G401.6 (cell line): ENCODE measurements around the gene MANSC4.
"Not testable (repeated sequence)": the region's sequence is repeated elsewhere in the genome, so short reads cannot be mapped to it uniquely, and the experiment has no call there.

Experiments
- FAIRE-seq: peaks from 2 replicates; lab custom pipeline; 2012; peaks lifted over from hg19 to GRCh38; lab: Jason Lieb, UNC

Gene MANSC4

DNA sequence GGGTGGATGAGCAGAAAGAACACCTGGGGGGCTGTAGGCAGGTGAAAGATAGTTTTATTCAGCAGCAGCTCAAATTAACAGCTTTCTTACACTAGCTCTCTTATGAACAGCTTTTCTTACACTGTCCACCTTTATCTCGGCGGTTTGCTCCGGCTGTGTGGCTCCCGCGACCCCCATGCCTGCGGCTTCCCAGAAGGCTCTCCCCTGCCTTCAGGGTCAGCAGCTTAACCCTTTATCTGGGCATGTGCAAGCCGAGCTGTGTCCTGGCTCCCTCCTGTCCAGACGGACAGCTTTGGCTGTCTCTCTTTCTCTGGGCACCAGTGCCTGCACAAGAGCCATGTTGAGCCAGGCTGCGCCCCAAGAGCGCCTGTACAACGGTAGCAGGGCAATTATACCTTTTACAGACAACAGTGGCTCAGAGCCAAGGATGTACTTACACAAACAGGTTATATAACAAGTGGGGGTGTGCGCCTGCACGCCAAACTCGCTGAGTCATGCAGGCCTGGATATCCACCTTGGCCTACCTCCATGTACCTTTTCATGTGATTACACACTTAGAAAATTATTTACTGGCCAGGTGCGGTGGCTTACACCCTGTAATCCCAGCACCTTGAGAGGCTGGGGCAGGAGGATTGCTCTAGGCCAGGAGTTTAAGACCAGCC lies 28.5 kb downstream of the MANSC4 start:
- no peak for FAIRE-seq

DNA sequence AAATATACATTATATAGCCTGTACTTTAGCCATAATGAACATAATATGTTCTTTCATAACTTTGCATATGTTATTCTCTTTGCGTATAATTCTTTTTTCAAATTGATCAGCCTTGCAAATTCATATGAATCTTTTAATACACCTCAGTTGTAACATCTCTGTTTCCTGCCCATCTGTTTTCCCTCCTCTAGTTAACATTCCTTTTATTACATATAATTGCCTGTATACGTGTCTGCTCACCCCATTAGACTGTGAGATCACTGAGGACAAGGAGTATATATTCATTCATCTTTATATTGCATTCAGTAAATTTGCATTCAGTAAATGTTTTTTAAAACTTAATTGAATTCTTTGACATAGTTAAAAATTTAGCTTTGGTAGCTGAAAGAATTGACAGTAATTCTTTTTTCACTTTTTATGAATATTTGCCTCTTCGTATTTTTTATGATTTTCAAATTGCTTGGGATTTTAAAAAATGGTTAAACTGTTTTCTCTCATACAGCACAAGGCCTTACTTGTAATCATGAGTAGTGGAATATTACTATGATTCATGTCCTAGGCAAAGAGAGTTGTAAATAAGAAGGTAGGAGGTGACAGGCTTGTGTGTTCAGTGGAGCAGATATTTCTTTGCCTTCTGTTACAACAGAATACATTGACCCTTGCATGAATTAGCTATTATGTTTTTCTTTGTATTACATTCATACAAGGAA lies 32.8 kb downstream of the MANSC4 start:
- FAIRE-seq = peak; percentile 61

DNA sequence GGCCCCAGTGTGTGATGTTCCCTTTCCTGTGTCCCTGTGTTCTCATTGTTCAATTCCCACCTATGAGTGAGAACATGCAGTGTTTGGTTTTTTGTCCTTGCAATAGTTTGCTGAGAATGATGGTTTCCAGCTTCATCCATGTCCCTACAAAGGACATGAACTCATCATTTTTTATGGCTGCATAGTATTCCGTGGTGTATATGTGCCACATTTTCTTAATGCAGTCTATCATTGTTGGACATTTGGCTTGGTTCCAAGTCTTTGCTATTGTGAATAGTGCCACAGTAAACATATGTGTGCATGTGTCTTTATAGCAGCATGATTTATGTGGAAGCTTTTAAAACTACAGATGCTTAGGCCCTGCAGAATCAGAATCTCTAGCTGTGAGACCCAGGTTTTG lies 34.3 kb downstream of the MANSC4 start:
- FAIRE-seq = not testable (repeated sequence)

DNA sequence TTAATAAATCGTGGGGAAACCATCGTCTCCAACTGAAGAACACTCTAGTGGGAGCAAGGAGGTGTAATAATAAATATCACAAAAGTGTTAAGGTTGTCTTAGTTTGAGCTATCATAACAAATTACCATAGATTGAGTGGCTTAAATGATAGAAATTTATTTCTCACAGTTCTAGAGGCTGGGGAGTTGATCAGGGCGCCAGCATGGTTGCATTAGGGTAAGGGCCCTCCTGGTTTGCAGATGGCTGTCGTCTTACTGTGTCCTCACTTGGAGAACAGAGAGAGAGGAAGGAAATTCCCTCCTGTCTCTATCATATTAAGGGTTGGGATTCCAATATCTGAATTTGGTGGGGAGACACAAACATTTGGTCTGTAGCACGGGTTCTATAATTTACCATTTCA lies 36.4 kb downstream of the MANSC4 start:
- no peak for FAIRE-seq

DNA sequence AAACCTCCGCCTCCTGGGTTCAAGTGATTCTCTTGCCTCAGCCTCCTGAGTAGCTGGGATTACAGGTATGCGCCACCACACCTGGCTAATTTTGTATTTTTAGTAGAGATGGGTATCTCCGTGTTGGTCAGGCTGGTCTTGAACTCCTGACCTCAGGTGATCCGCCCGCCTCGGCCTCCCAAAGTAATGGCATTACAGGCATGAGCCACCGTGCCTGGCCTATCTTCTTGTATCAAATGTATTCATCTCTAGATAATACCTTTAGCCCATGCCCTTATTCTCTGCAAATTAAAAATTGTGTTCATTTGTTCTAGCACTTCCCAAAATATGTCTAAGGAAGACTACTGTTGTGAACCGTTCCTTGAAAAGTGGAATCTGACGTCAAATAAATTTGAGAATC lies 45.7 kb downstream of the MANSC4 start:
- FAIRE-seq = not testable (repeated sequence)

DNA sequence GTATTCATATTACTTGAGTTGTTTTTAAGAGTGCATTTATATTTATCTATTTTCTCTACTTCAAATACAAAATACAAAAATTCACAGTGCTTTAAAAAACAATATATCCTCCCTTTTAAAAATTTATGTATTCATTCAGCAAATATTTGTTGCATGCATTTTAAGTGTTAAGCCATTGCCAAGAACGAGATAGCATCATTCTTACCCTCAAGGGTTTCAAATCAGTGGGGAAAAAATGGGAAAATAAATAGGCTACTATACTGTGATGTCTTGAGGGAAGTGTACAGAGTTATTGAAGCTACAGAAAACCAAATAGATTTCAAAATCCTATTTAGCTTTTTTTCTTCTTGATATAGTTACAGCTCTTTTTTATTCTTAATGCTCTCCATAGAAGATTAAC lies 46.2 kb downstream of the MANSC4 start:
- FAIRE-seq = peak; percentile 60

DNA sequence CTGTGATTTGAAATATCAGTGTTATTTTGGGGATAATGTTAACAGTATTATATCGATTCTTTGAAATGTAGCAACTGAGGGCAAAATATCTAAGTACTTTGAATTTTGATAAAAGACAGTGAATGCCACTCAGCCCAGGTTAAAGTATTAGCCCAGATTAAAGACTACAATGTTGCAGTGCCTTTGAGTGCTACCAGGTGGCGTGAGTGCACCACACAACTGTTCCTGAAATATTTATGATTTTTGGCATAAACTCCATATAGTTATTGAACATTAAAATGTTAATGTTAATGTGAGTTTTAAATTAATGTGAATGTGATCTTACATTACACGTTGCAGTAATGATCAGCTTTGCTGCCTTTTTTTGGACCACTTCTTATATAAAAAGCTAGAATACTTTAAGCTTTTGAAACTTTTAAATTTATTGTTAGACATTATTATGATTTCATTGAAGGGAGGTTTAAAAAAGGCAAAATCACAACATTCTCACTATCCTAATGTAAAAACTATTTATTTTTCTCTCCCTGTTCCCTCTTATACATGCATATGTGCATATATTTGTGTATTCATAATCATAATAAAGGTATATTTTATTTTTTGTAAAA lies 46.9 kb downstream of the MANSC4 start:
- FAIRE-seq = peak; percentile 90

DNA sequence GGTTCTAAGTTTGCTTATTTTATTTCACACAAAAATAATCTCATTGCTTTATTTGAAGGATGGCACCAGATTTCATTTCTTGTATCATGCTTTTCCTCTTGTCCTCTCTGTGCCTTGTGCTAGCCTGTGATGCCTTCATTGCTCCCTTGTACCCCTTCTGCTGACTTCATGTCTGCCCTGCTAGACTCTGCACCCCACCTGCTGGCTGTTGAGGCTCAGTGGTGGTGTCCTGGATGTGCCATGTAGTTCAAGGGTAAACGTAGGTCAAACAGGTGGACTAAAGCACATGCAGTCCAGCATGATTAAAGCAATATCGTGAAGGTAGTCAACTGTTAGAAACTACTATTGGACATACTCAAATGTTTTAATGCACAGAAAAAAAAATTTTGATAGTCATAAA lies 47.8 kb downstream of the MANSC4 start:
- no peak for FAIRE-seq

DNA sequence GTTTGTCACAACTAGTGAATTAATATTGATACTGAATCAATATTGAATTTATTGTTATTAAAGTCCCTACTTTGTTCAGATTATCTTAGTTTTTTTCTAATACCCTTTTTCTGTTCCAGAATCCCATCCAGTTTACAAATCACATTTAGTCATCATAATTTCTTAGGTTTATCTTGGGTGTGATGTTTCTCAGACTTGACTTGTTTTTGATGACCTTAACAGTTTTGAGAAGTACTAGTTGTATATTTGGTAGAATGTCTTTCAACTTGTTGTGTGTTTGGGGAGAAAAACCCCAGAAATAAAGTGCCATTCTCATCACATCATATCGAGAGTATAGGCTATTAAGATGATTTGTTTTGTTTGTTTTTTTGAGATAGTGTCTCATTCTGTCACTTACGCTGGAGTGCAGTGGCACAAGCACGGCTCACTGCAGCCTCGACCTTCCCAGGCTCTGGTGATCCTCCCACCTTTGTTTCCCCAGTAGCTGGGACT lies 49.9 kb downstream of the MANSC4 start:
- FAIRE-seq = peak; percentile 52

DNA sequence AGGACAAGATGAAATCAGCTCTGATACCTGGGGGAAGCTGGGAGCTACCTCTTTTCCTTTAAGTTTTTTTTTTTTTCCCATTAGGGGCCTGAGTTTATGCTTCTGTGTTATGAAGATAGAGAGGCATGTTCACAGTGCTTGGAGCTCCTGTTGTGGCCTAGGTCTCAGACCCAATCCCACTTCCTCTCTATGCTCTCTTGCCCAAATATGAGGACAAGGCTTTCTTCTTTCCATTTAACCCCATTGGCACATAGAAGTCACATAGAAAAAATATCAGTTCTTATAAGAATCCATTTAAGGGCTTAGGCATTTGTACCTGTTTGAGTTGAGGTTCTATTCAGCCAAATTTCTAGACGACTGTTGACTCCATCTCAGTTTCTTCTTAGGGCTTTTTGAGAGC lies 56.8 kb downstream of the MANSC4 start:
- no peak for FAIRE-seq
